Amygdala (tissue), 56 donors: Measurements from ENCODE around the gene RBM4B.
"Not testable (repeated sequence)": the region's sequence is repeated elsewhere in the genome, so short reads cannot be mapped to it uniquely, and the experiment has no call there.

Source experiments
- DNase-seq, 56 donors: peaks; one replicate each; lab custom pipeline; 2025; lab: John Stamatoyannopoulos, UW

The RBM4B gene

GRCh38 chr11:66677599-66678375 lies at the start of gene RBM4B:
RBM4B (minus strand) TSS chr11:66677887; CDS start chr11:66677079, 808 bp downstream.
- DNase-seq, result peak; percentile 54 to 98 (median 93)

DNA sequence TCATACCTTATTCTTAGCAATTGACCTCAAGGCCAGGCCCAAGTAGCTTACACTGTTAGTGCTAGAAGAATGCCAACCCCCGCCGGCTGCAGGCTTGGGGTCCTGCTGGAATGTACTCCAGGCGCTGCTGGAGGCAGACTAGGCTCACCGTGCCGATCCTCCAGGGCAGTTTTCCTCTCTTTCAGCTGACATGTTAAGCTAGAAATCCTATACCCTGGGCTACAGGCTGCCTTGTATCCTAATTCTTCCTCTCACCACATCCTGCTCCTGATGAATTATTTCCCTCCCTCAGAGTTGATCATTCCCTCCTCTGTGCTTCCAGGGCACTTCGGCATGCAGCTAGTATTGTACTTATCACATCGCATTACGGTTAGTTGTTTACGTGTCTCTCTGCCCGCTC lies 48.0 kb upstream of the RBM4B start:
- no peak for DNase-seq

DNA sequence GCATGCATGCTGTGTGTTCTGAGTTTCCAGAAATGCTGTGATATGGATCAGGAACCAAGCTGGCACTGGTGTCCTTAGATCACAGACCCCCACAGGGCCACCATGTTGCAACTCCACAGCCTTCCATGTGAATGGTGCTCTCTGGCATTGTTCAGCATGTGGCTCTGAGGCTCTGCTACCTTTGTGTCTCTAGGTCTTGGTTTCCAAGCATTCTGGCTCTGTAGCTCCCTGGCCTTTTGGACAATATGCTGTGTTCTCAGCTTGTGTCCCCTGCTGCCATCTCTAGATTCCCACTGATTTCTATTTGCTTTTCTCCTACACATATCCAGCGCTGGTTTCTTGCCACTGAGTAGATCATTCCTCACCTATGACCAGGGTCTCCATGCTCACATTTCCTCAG lies 47.4 kb upstream of the RBM4B start:
- no peak for DNase-seq

- not testable (repeated sequence) for DNase-seq
Measured at GRCh38 chr11:66724167-66724566, 46.5 kb upstream of the RBM4B start.

GRCh38 chr11:66723693-66724092 lies 46.0 kb upstream of the RBM4B start:
- DNase-seq, result no peak

DNA sequence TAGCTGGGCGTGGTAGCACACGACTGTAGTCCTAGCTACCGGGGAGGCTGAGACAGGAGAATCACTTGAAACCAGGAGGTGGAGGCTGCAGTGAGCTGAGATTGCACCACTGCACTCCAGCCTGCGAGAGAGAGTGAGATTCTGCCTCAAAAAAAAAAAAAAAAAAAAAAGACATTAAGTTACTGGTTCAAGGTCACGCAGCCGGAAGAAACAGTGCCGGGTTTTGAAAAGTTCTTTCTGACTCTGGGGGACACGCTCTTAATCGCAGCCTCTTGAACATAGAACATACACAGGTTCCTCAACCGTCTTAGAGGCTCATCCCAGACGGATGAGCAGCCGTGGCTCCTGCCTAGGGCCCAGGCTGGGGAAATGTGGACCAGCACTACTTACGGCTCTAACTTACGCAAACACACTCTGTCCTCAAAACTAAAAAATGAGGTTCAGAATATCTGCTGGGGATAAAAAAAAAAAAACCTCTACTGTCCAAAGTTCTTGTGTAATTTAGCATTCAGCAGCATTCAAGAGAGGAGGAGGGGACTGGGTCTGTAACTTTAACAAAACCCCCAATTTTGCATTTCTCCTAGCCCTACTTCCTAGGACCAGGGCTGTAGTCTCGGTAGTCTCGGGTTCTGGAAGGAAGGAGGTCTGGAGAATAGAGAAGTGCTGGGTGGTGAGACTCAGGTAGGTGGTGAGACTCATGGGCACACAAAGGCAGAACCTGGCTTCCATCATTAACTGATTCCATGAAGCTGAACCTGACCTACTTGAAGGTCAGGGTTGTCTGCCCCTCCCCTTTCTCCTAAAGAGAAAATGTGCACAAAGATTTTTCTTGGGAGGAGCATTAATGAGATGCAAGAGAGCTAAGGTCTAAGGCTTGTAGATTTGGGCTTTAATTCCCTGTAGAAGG lies 45.3 kb upstream of the RBM4B start:
- no peak for DNase-seq

GRCh38 chr11:66721939-66722338 lies 44.3 kb upstream of the RBM4B start:
- DNase-seq, result no peak

- DNase-seq, result no peak
Measured at GRCh38 chr11:66720899-66721470, 43.3 kb upstream of the RBM4B start.

- peak in 10 of 56 donors; percentile 4 to 44 (median 22) for DNase-seq
Measured at GRCh38 chr11:66720223-66720898, 42.7 kb upstream of the RBM4B start.

GRCh38 chr11:66719111-66719872 lies 41.6 kb upstream of the RBM4B start:
- no peak for DNase-seq

- no peak for DNase-seq
Measured at GRCh38 chr11:66718320-66718971, 40.8 kb upstream of the RBM4B start.

- DNase-seq, result no peak
Measured at GRCh38 chr11:66717925-66718319, 40.2 kb upstream of the RBM4B start.

- no peak for DNase-seq
Measured at GRCh38 chr11:66716996-66717395, 39.3 kb upstream of the RBM4B start.

DNA sequence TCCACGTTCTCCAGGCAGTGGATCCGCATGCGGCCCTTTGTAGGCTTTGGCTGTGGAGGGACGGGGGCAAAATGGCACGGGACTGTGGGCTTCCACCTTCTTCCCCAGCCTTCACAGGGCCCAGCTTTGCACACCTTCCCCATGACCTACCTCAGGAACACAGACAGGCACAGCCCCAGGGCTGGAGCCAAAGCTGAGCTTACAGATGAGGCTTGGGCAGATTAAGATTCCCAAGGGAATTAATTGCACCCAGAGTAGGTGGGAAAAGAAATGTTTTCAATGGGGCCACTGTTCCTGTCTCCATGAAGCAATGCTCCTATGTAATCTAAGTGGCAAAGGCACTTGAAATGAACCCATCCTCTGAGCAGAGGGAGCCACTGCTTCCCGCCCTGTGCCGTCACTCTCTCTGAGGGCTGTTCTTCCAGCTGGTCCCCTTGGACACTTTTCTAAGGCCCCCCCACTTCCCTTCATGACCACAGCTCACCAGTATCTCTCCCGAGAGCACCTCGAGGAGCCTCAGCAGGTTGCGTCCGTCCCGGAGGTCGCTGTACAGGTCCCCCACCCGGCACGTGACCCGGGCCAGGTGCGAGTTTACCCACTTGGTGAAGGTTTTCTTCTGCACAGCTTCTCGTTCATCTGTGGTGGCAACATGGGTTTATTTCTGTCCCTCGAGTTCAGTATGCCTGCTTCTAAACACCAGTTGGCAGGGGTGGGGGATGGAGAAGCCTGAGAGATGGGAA lies 37.8 kb upstream of the RBM4B start:
- DNase-seq, result no peak

- no peak for DNase-seq
Measured at GRCh38 chr11:66713746-66714480, 36.2 kb upstream of the RBM4B start.

- DNase-seq, result peak in 1 of 56 donors; percentile 4
Measured at GRCh38 chr11:66710384-66710930, 32.8 kb upstream of the RBM4B start.

GRCh38 chr11:66708701-66709100 lies 31.0 kb upstream of the RBM4B start:
- no peak for DNase-seq

GRCh38 chr11:66708094-66708493 lies 30.4 kb upstream of the RBM4B start:
- DNase-seq, result no peak
